IMR-90 (cell line): Measurements from ENCODE around the gene KIF1B.

ENCODE experiments used
- BHLHE40 ChIP-seq: fragments of 150-350 bp; IDR thresholded peaks from 2 replicates; pipeline ENCODE4 v1.6.1; 2016; ENCODE audit warnings: mild to moderate bottlenecking, low read depth, low read length
- CEBPB ChIP-seq: IDR thresholded peaks from 2 replicates; pipeline ENCODE4 v1.6.1; 2012; ENCODE audit warnings: low read depth, low read length, improper control_type of control experiment
- FOS ChIP-seq: fragments of 150-350 bp; IDR thresholded peaks from 2 replicates; pipeline ENCODE4 v1.6.1; 2016; ENCODE audit warnings: low read depth, low read length
- MAFK ChIP-seq: IDR thresholded peaks from 2 replicates; pipeline ENCODE4 v1.6.1; 2012; ENCODE audit warnings: low read depth, low read length, improper control_type of control experiment
- MAZ ChIP-seq: IDR thresholded peaks from 2 replicates; pipeline ENCODE4 v1.6.1; 2012; ENCODE audit warnings: low read depth, mild to moderate bottlenecking, low read length, improper control_type of control experiment, moderate library complexity, borderline replicate concordance
- NFE2L2 ChIP-seq: fragments of 150-350 bp; IDR thresholded peaks from 2 replicates; pipeline ENCODE4 v1.6.1; 2016; ENCODE audit warnings: low read depth, mild to moderate bottlenecking, low read length
- POLR2A ChIP-seq: IDR thresholded peaks from 2 replicates; pipeline ENCODE4 v1.6.1; 2012; ENCODE audit warnings: mild to moderate bottlenecking, low read depth, low read length
- RAD21 ChIP-seq: IDR thresholded peaks from 2 replicates; pipeline ENCODE4 v1.6.1; 2012; ENCODE audit warnings: low read length, improper control_type of control experiment
- RCOR1 ChIP-seq: IDR thresholded peaks from 2 replicates; pipeline ENCODE4 v1.6.1; 2012; ENCODE audit warnings: mild to moderate bottlenecking, low read length, improper control_type of control experiment; ENCODE audit not compliant: insufficient replicate concordance
- RFX5 ChIP-seq: IDR thresholded peaks from 2 replicates; pipeline ENCODE4 v1.8.0; 2012; ENCODE audit warnings: low read depth, mild to moderate bottlenecking, low read length, moderate library complexity
- TF ChIP-seq, protein P1 (sequence below): conservative IDR thresholded peaks from 2 replicates; pipeline ENCODE4 v1.5.1; 2012; ENCODE audit warnings: mild to moderate bottlenecking, low read depth, low read length, improper control_type of control experiment
- TF ChIP-seq, protein P2 (sequence below): fragments of 150-350 bp; IDR thresholded peaks from 2 replicates; pipeline ENCODE4 v1.6.1; 2017; ENCODE audit warnings: mild to moderate bottlenecking, antibody characterized with exemption, low read length, low read depth

DNA sequence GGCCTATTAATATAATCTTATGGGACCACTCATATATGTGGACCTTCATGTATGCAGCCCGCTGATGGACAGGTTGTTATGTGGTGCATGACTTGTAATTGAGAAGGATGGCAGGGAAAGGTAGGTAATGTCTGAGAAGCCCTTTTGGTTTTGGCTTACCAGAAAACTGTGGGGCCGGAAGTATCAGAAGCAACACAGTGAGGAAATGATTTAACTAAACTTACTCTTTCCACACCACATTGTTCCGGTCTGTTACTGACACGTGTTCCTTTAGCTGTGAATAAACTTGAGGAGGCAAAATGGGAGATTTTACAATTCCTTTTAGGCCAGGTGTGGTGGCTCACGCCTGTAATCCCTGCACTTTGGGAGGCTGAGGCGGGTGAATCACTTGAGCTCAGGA lies 32.4 kb downstream of the KIF1B start:
- TF ChIP-seq, protein P1, sequence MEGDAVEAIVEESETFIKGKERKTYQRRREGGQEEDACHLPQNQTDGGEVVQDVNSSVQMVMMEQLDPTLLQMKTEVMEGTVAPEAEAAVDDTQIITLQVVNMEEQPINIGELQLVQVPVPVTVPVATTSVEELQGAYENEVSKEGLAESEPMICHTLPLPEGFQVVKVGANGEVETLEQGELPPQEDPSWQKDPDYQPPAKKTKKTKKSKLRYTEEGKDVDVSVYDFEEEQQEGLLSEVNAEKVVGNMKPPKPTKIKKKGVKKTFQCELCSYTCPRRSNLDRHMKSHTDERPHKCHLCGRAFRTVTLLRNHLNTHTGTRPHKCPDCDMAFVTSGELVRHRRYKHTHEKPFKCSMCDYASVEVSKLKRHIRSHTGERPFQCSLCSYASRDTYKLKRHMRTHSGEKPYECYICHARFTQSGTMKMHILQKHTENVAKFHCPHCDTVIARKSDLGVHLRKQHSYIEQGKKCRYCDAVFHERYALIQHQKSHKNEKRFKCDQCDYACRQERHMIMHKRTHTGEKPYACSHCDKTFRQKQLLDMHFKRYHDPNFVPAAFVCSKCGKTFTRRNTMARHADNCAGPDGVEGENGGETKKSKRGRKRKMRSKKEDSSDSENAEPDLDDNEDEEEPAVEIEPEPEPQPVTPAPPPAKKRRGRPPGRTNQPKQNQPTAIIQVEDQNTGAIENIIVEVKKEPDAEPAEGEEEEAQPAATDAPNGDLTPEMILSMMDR, result no peak
- TF ChIP-seq POLR2A (no peak), RCOR1 (no peak), NFE2L2 (no peak), RFX5 (no peak), MAZ (no peak), BHLHE40 (no peak), RAD21 (no peak), MAFK (no peak), FOS (no peak), CEBPB (no peak)
- TF ChIP-seq, protein P2, sequence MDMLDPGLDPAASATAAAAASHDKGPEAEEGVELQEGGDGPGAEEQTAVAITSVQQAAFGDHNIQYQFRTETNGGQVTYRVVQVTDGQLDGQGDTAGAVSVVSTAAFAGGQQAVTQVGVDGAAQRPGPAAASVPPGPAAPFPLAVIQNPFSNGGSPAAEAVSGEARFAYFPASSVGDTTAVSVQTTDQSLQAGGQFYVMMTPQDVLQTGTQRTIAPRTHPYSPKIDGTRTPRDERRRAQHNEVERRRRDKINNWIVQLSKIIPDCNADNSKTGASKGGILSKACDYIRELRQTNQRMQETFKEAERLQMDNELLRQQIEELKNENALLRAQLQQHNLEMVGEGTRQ, result no peak
